Measurements from ENCODE around the gene SREBF2. TPM values are rescaled to one million over a fixed set of nuclear protein-coding genes. Genes with fewer than 3 reads are reported as not detected.
A peak's percentile ranks its signal among the peaks of the same experiment; 100 is the strongest.

SREBF2 gene
- total and polyA plus RNA-seq, 2 donors from 2014 or later: 49.2 to 71.4 TPM

DNA sequence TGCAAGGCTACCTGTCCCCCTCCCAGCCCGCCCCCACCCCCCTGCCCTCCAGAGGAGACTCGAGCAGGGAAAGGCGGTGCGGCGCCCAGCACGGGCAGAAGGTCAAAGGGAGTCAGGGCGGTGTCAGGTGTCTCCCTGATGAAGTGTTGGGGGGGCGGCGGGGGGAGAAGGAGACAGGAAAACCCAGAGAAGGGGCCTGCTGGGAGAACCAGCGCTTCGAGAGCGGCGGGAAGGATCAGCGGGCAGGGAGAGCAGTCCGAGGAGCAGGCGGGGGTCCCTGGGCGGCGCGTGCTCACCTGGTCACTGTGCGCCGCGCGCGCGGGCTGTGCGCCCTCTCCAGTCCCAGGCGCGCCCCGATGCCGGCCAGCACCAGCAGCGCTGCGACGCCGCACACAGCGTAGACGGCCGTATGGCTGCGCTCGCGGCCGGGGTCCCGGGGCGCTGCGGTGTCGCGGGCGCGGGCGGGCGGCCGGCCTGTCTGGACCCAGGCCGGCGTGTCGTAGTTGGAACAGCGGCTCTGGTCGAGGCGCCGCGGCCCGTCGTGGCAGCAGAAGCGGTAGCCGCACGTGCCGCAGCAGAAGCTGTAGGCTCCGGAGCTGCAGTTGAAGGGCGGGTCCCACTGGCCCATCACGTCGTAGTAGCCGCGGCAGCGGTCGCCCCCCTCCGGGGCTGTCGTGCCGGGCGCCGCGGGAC is 81.1 kb downstream of the SREBF2 start:
- Histone ChIP-seq H3K27me3 (ENCODE audit: control insufficient read depth, insufficient read depth, low read length) (peaks cover 31% of the 10 kb centered on the region), H3K4me1 (ENCODE audit: control insufficient read depth in 2 of 3, insufficient read depth in 2 of 3, low read depth in 1 of 3, low read length in 3 of 3) (peaks cover 0 to 12% (median 0%) of the 10 kb centered on the region in 3 donors), H3K4me3 (ENCODE audit: low read length in 3 of 3) (no peak overlapping the region), H3K9me3 (ENCODE audit: control insufficient read depth in 2 of 3, insufficient read depth in 1 of 3, low read length in 3 of 3) (no peaks in the 10 kb centered on the region), H3K36me3 (ENCODE audit: control insufficient read depth in 2 of 3, insufficient read depth in 3 of 3, low read length in 3 of 3) (no peaks in the 10 kb centered on the region), H3K27ac (ENCODE audit: low read depth in 2 of 2, low read length in 2 of 2) (no peak overlapping the region), H3K9ac (ENCODE audit: low read length in 3 of 3) (no peak overlapping the region)
- FAIRE-seq (no peak), DNase-seq (peak in 4 of 5 donors; percentile 49 to 87 (median 71))
- intact Hi-C loops (cut with DNase I): no loop called here
- no peak for TF ChIP-seq CTCF (IDR thresholded peaks at IDR 0.05; ENCODE audit: borderline replicate concordance, extremely low read depth, insufficient read depth)

DNA sequence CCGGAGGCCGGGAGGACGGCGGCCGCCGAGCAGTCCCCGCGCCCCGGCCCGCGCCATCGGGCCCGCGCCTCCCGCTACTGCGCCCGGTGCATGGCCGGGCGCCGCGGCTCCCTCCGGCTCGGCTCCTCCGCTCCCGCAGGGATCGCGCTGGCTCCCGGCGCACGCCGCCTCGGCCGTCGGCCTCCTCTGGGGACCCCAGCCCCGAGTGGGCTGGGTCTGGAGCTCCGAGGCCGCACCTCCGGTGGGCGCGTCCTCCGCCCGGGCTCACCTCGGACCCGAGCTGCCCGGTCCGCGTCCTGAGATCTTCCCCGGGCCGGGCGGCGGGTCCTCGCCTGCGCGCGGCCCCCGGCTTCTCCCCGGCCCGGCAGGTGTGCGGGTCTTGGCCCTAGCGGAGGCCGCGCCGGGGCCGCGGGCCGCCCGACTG is 81.7 kb downstream of the SREBF2 start:
- Histone ChIP-seq H3K36me3 (ENCODE audit: control insufficient read depth in 2 of 3, insufficient read depth in 3 of 3, low read length in 3 of 3) (no peaks in the 10 kb centered on the region), H3K4me3 (ENCODE audit: low read length in 3 of 3) (no peak overlapping the region), H3K9ac (ENCODE audit: low read length in 3 of 3) (no peak overlapping the region), H3K9me3 (ENCODE audit: control insufficient read depth in 2 of 3, insufficient read depth in 1 of 3, low read length in 3 of 3) (no peaks in the 10 kb centered on the region), H3K4me1 (ENCODE audit: control insufficient read depth in 2 of 3, insufficient read depth in 2 of 3, low read depth in 1 of 3, low read length in 3 of 3) (peaks cover 0 to 16% (median 0%) of the 10 kb centered on the region in 3 donors), H3K27ac (ENCODE audit: low read depth in 2 of 2, low read length in 2 of 2) (no peak overlapping the region), H3K27me3 (ENCODE audit: control insufficient read depth, insufficient read depth, low read length) (peaks cover 31% of the 10 kb centered on the region)
- TF ChIP-seq CTCF (IDR thresholded peaks at IDR 0.05; ENCODE audit: borderline replicate concordance, extremely low read depth, insufficient read depth): no peak
- intact Hi-C loops (cut with DNase I): no loop called here
- peak in 1 of 5 donors; percentile 35 for DNase-seq
- FAIRE-seq: no peak

GRCh38 chr22:41915035-41915785 is 82.3 kb downstream of the SREBF2 start, which contains the start of gene SHISA8:
Gene SHISA8 (minus strand): TSS chr22:41915074. CDS start chr22:41914667, 407 bp downstream.
- Histone ChIP-seq H3K4me1 (ENCODE audit: control insufficient read depth in 2 of 3, insufficient read depth in 2 of 3, low read depth in 1 of 3, low read length in 3 of 3) (peaks cover 0 to 16% (median 0%) of the 10 kb centered on the region in 3 donors), H3K9ac (ENCODE audit: low read length in 3 of 3) (no peak within 1 kb of the TSS), H3K4me3 (ENCODE audit: low read length in 3 of 3) (no peak within 1 kb of the TSS), H3K27ac (ENCODE audit: low read depth in 2 of 2, low read length in 2 of 2) (no peak within 1 kb of the TSS), H3K27me3 (ENCODE audit: control insufficient read depth, insufficient read depth, low read length) (peaks cover 31% of the 10 kb centered on the region), H3K9me3 (ENCODE audit: control insufficient read depth in 2 of 3, insufficient read depth in 1 of 3, low read length in 3 of 3) (no peaks in the 10 kb centered on the region), H3K36me3 (ENCODE audit: control insufficient read depth in 2 of 3, insufficient read depth in 3 of 3, low read length in 3 of 3) (no peaks in the 10 kb centered on the region)
- FAIRE-seq: no peak
- no peak for TF ChIP-seq CTCF (IDR thresholded peaks at IDR 0.05; ENCODE audit: borderline replicate concordance, extremely low read depth, insufficient read depth)
- intact Hi-C loops (cut with DNase I): no loop called here
- peak in 4 of 5 donors; percentile 77 to 90 (median 82) for DNase-seq

All from kidney (tissue), 14 donors.